ENCODE data around the gene GLB1L2.

The GLB1L2 gene

DNA sequence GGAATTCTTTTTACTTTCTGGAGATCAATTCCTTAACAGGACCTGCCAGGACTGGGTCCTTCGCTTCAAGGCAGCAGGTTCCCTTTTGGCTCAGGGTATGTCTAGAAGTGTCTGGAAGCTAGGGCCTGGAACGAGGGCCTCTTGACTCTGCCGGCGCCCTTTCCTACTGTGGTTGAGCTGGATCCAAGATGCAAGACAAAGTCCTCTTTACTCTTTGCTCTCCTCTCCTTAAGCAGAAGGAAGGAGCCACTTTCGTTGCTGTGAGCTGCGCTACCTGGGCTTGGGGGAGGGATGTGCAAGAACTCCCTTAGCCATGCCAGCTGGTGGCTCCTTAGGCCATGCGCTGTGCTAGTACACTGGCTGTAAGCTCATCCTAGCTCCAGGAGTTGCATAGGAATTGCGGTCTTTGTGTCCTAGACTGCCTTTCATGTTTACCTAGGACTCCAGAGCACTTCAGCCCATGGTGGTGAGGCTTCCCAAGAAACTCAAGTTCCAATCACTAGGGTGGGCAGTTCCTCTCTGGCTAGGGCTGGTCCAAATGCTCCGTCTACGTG, 18.1 kb downstream of the GLB1L2 start:
- DNase-seq: no peak

DNA sequence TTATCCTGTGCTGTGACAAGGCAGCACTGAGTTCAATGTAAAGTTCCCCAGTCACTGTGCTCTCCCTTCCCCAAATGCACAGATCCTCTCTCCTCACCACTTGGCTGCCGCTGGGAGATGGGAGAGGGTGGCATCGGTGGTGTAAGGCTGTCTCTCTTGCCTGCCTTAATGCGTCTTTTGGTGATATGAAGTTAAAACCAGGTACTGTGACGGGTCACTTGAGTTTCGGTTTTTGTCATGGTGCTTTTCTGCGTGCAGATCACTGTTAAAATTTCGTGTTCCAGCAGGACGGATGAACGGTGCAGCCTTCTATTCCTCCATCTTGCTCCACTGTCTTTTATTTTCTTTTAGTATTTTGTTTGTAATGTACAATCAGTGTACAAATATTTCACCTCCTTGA, 18.6 kb downstream of the GLB1L2 start:
- DNase-seq: no peak

DNA sequence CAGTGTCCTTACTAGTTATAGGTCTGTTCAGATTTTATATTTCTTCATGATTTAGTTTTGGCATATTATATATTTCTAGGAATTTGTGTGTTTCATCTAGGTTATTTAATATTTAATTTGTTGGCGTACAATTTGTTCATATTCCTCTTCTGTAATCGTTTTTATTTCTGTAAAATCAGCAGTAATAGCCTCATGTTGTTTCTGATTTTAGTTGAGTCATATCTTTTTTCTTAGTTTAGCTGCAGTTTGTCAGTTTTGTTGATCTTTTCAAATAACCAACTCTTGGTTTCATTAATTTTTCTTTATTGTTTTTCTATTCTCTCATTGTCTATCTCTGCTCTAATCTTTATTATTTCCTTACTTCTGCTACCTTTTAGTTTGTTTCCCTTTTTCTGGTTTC, 20.3 kb downstream of the GLB1L2 start:
- DNase-seq: no peak

DNA sequence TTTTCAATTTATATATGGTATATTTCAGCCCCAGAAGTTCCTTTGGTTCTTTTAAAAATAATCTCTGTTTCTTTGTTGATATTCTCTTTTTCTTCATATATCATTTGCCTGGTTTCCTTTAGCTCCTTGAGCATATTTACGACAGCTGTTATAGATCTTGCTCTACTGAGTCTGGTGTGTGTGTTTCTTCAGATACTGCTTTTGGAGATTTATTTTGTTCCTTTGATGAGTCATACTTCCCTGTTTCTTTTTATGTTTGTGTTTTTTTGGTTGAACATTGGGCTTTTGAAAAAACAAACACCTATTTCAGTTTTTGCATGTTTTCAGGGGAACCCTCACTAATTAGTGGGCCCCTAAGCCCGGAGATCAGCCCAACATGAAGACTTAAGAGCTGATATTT, 23.3 kb downstream of the GLB1L2 start:
- no peak for DNase-seq

DNA sequence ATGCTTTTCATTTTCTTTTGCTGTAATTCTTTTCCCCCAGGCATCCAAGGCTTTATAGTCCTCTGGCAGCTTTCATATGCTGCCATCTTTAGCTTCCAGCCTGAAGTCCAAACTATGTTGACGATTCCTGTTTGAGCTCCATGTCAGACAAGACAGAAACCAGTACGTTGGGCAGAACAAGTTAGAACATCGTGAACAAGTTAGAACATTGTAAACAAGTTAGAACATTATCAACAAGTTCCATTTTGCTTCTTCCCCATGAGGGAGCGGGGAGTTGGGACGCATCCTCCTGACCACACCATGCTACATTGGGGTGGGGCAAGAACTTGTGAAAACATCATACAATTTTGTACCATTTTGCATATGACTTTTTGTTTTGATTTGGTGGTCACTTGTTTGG, 23.9 kb downstream of the GLB1L2 start:
- DNase-seq: no peak

DNA sequence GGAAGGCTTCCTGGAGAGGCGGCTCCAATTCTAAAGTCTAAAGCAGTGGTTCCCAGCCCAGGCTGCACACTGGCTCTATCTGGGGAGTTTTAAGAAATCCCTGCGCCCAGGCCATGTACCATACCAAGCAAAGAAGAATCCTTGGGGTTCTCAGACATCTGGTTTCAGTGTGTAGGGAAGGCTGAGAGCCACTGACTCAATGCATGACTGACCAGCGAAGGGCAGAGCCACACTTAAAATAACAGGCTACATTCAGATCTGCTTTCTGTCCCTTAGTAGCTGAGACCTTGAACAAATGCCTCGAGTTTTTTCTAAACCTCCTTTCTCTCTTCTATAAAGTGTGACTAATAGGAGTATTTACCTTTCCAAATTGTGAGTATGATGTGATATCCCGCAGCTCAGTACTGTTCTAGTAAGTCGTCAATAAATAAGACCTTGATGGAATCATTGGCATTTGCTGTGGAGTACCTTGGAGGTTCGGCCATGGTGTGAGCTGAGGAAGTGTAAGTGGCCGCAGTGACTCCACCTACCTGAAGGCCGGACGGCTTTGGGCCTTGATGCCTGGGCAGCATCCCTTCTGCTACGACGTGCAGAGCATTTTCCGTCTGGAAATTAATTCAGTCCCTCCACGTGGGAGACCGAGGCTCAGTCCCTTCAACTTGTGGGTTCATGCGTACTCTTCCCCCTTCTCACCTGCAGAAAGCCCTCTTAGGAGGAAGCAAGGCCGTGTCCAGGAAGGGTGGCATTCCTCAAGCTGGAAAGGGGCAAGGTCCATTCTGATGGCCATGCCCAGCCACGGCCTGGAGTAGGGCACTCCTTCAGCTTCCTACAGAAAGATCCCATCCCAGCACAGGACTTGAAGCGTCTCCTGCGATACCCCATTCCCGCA, 25.1 kb downstream of the GLB1L2 start:
- no peak for DNase-seq

DNA sequence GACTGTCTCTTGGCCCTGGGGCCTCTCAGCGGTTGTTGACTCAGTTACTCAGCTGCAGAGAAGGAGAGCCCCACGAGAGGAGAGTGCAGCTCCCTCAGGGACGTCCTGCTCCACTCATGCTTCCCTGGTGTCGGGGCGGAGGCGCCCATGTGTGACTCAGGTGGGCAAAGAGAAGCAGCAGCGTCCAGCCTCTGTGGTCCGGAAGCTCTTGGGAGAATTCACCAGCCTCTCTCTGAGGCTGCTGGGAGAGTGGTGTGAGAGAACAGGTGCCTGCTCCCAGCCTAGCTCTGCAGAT, 25.7 kb downstream of the GLB1L2 start:
- no peak for DNase-seq

DNA sequence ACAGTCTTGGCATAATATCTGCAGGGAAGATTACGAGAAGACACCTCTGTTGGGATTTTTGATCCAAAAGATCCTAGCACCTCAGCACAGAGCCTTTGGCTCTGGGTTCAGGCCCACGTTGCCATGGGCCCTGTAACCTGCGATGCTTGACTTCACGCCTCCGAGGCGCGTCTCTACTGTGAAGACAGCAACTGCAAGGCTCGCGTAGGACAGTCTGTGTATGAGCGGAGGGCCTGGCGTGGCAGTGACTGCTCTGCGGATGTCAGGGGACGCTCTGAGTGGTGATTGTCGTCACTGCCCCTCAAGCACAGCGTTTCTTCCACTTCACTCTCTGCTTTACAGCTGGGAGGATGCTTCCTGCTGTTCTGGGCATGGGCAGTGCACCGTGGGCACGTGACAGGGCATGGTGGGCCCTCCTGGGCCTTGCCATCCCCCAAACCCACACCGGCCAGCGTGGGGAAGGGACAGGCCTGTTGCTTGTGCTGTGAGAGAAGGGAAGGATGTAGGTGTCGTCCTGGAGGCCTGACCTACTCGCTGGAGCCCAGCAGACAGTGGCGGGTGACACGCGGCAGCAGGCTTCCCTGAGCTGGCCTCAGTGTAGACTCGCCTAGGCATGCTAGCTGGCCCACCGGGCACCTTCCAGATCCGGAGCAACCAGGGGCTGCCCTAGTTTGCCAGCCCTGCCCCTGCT, 26.5 kb downstream of the GLB1L2 start:
- no peak for DNase-seq

DNA sequence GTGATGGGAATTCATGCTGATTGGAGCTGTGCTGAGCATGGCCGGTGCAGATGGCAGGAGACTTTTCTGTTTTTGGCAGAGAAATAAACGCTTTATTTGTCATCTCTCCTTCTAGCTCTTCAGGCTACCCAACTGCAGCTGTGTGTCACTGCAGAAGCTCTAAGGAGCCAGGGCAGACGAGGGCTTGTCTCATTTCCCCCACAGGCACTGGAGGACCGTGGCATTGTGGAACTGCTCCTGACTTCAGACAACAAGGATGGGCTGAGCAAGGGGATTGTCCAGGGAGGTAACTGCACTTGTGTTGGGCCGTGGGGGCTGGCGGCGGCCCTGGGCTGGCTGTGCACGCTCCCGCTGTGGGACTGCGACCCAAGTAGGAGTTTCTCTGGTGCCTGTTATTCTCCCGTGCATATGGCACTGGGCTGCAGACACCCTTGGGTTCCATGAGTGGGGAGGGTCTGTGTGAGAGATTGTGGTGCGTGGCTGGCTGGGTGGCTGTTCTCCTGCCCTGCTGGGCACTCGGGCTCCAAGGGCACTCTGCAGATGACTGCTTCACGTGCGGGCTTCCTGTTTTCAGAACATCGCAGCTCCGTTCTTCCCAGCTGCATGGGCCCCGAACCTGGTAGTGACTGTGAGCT, 27.2 kb downstream of the GLB1L2 start:
- no peak for DNase-seq

DNA sequence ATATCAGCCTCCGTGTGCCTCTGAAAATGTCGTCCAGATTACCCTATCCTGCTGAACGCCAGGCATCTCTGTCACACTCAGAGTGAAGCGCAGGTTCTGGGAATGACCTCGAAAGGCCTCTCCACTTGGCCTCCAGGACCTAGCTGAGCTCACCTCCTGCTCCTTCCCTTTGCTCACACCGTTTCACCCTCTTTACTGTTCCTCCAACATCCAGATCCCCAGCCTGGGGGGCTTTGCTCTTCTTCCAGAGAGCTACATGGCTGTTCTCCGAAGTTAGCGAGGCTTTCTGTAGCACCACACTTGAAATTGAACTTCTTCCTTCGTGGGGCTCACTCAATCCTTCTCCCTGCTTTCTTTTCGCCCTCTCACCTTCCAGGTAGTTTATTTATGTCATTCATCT, 27.9 kb downstream of the GLB1L2 start:
- DNase-seq: no peak

DNA sequence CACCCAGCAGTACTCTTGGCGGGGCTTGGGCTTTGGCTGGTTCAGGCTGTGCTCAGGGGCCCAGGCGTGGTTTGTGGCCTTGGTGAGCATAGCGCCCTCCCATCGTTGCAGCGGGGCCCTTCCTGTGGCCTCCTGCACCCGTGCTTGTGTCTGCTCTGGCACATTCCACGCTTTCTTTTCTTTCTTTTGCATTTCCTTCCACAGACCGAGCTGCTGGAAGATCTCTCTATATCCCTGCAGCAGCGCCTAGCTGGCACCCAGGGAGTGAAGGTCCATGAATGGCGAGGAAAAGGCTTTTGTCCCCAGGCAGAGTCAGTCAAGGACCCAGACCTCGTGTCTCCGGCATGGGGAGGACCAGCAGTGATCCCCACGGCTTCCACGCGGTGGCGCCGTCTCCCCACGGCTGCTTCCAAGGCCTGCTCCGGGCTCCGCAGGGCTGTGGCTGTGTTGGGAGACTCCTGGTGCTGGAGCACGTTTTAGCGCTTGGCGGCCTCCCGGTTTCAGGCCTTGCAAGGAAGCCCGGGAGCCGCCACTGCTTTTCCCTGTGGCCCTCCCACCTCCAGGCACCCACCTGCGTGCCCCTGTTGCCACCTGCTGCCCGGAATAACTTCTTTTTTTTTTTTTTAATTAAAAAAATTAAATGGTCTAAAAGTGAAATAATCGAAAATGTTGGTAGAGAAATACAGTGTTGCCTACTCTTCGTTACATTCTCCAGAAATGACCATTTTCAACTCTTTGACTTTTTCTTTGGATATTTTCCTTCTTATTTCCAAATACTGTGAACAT, 28.5 kb downstream of the GLB1L2 start:
- peak; percentile 61 to 76 for DNase-seq

DNA sequence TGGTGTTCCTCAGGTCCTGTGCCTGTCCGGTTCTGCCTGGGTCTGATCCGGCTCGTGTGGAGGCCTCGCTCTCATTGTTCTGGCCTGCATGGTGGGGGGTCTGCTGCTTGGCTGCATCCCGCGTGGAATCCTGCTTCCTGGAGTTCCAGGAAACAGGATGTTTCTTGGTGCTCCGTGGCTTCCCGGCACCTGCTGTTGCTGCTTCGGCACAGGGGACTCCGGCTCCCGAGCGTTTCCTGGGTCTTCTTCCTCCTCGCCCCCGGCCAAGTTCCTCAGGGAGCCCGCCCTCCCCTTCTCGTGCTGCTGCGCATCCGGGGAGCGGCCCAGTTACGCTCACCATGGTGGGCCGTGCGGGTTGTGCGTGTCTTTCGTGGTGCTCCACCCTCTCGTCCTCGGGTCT, 29.9 kb downstream of the GLB1L2 start:
- no peak for DNase-seq

DNA sequence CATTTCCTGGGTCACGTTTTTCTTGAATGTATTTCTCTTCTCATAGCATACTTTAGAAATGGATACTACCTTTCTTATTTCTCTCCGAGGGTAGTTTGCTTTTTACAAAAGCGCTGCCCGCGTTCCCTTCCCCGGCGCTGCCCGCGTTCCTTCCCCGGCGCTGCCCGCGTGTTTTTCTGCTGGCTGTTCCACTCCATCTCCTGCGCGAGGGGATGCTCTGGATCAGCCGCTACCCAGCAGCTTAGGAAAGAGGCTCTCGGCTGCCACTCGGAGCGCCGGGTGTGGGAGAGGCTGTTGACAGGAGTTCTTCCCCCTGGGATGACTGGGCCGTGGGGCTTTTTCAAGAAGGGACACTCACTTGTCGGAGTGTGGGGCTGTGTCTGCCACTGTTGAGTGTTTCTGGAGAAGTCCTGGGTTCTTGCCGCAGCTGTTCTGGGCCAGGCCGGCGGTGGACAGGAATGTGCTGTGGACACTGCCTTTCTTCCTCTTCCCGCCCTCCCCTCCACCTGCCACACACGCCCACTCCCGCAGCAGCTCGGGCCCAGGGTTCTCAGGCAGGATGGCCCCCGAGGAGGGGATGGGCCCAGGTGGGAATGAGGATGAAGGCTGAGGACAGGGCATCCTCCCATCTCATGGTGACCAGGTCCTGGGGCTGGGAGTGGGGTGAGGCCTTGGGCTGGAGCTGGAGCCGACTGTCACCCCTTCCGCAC, 30.6 kb downstream of the GLB1L2 start:
- no peak for DNase-seq

DNA sequence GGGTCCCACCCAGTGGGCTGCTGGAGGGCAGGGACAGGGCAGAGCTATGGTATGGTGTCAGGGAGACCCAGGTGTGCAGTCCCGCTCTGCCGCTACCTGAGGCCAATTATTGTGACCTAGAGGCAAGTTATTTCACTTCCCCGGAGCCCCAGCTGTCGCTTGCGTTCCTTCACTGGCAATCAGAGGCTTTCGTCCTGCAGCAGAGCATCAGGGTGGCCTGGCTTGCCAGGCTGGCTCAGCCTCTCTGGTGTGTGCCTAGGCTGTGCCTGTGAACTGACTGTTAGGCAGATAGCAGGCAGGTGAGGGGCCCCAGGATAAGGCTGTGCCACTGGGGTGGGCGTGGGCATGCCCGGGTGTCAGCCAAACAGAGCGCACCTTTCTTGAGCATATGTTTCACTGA, 31.4 kb downstream of the GLB1L2 start:
- DNase-seq: no peak

DNA sequence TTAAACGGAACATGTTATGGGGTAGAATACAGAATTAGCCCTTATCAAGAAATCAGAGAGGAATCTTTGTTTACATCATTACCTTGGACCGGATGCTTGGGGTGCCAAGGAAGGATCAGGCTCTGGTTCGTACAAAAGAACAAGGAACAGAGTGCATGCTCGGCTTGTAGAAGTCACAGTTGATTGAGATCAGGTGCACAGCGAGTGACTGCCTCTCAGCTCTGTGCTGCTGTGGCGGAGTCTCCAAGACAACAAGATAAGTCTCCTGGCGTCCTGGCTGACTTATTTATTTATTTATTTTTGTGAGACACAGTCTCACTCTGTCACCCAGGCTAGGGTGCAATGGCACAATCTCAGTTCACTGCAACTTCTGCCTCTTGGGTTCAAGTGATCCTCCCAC, 31.8 kb downstream of the GLB1L2 start:
- no peak for DNase-seq

DNA sequence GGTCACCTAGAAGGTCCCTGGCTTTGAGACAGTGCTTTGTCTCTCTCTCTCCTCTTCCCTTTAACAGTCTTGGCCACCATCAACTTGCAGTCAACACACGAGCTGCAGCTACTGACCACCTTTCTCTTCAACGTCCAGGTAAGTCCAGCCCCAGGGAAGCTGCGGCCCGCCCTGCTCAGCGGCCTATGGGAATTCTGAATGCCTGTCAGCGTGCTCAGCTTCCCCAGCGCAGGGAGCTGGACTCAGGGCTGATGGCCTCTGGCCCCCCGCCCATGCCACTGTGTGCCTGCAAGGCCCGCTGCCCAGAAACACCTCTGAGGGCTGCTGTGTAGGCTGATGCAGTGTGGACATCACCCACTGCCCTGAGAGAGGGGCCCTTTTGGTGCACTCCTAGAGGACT, 32.5 kb downstream of the GLB1L2 start:
- no peak for DNase-seq

DNA sequence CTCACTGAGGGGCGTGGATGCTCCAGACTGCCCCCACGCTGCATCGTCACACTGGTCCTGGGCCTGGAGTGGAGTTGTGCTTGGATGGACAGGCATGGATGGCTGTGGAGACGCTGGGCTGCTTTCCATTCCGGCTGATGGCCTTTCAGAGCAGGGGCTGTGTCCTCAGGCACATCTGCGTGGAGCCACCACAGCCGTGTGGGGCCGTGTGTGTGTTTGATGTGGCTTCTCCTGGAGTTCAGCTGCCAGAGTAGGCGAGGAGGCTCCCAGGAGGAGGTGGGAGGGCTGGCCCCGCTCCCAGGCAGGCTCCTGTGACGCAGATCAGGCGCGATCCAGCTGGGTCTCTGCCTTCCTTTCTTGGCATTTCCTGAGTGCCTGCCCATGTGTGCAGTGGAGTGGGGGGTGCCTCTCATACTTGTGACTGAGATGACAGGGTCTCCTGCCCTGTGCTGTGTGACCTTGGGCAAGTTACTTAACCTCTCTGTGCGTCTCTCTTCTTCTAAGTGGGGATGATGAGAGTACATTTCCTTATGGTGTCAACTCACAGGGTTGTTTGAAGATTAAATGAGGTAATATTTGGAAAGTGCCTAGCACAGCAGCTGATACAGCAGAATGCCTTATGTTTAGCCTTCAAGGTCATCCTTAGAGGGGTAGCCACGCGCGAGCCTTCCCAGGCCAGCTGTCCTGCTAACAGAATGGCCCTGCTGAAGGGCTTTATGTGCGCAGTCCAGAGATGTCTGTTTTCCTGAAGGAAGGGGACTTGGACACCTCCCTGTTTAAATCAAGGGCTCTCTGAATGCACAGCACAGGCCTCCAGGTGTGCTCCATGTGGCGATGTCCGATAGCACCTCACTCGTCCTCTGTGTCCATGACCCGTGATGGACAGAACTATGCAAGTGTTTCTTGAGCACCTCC, 33.5 kb downstream of the GLB1L2 start:
- no peak for DNase-seq

DNA sequence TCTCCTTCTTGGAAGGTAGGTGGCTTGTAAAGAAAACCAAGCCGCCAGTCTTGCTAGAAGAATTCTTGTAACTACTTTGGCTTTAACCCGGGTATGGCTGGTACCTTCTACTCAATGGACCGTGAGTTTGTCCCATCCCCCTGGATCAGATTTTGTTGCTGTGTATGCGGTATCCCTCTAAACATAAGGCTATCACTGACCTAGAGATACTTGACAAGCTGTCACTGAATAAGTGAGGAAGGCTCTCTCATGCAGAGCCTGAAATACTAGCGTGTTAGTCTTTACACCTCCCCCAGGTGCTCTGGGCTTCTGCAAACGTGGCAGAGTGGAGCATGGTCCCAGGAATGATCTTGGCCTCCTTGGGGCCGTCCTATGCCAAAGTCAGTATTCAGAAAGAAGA, 34.5 kb downstream of the GLB1L2 start:
- DNase-seq: no peak

DNA sequence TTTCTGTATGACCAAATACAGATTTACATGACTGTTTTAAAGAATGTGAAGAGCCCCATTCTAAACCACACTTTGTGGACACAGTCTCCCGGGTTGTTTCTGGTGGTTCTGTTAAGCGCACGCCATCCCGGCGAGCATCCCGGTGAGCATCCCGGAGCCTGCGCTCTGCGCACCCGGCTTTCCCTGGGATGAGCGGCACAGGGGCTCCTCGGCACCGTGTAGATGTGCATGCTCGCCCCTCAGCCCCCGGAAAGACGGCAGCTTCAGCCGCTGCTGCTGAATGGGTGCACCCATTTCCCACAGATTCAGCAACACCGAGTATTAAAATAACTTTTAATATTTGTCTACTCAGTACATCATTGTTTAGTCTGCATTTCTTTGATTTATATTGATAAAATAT, 36.0 kb downstream of the GLB1L2 start:
- DNase-seq: no peak

DNA sequence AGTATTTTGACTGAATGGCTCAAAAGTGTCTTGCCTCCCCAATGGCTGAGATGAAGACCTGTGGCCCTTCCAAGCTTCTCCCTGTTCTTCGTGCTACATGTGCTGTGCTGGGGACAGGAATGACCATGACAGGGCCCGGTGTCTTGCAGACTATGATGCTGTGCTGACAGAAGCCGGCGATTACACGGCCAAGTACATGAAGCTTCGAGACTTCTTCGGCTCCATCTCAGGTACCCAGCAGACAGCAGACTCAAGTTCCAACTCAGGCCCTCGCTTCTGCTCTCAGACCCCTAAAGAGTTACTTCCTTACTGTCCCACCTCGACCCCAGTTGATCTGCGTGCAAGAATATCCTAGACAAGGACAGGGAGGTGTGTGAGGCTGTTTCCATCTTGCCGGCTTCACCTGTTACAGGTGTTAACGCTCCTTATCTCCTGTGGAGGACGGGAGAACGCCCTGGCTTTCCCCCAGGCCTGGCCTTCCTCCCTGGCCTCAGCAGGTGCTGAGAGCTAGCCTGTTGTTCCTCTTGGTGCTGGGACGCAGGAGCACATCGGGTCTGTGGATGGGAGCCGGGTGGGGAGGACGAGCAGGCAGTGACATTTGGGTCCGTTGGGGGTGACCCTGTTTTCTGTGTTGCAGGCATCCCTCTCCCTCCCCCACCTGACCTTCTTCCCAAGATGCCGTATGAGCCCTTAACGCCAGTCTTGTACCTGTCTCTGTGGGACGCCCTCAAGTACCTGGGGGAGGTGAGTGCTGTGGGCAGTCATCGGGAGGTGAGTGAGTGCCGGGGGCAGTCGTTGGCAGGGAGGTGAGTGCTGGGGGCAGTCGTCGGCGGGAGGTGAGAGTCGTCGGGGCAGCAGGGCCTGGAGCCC, 38.1 kb downstream of the GLB1L2 start:
- DNase-seq: no peak

All from Kasumi-1 (cell line).